RWPE1 (cell line): ENCODE data around the gene PTK6.
"Not testable (repeated sequence)": the region's sequence is repeated elsewhere in the genome, so short reads cannot be mapped to it uniquely, and the experiment has no call there.

Source experiments
- CTCF ChIA-PET: fragments of 350-600 bp; sonication (Branson Sonifier 250); formaldehyde crosslinking; extraction: SDS; loops from one replicate; lab custom pipeline; 2021; lab: Yijun Ruan, JAX
- POLR2A ChIA-PET: fragments of 400-600 bp; formaldehyde crosslinking; extraction: SDS; loops from one replicate; lab custom pipeline; 2020; ENCODE audit warnings: antibody characterized with exemption; ENCODE audit not compliant: low non-redundant PET; lab: Yijun Ruan, JAX
- DNase-seq: peaks from one replicate; pipeline ENCODE4 v3.0.0; 2012; ENCODE audit warnings: low spot score
- H3K27ac ChIP-seq: fragments of 450-650 bp; 2 replicates; pipeline ENCODE4 v1.5.1; 2017
- TF ChIP-seq, protein P1 (sequence below): fragments of 450-650 bp; conservative IDR thresholded peaks from 2 replicates; pipeline ENCODE4 v1.5.1; 2017; ENCODE audit warnings: low read depth, mild to moderate bottlenecking

PTK6 gene

DNA sequence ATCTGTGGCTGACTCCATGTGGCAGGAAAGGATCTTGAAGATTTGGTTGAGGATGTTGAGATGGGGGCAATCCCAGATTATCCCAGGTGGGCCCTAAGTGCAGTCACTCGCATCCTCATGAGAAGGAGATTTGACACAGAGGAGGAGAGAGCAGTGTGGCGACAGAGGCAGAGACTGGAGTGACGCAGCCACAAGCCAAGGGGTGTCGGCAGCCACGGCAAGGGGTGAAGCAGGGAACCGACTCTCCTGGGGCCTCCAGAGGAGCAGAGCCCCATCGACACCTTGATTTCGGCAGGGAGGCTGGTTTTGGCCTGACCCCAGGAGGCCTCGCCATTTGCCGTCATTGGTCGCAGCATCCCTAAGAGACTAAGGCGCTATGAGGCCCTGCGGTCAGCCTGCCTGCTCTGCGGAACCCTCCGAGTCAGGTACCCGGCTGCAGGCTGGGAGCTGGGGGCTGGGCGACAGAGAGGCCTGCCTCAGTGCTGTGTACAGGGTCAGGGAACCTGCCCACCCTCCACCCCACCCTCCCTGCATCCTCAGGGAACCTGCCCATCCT is 50.8 kb downstream of the PTK6 start:
- ChIA-PET CTCF (no interaction called here), POLR2A (no interaction called here)
- DNase-seq = no peak

DNA sequence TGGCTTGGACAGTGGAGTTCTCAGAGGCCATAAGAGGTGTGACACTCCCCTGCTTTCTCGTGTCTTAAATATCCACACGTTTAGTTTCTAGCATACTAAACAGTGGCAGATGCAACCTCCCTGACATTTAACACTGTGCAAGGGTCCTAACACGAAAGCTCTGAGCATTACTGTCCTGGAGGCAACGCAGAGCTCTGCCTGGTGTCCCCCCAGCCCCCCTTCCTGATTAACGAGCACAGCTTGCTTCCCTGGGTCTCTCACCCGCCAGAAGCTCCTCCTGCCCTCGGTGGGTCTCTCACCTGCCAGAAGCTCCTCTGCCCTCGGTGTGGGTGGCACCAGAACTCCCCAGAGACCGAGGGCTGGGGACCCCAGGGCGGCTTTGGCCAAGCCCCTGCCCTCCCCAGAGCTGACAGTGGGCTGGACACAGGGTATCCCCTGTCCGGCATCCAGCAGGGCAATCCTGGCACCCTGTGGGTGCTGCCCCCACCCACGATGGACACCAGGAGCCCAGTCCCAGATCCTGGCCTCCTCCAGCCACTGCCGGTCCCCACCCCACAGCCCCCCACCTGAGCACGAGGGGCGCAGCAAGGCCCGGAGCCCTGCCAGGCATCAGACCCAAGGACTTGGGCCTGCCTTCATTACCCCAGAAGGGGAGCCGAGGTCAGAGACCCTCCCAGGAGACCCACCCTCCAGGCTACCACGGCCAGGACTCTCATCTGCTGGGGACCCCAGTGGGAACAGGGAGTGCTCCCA is 52.3 kb downstream of the PTK6 start:
- CTCF ChIA-PET = interaction anchor here (1.0 to 2.2 kb wide), 3 partner anchors 11 to 175 kb away, joined by 3 to 11 read pairs (median 8); no protein-coding TSS in a partner anchor
- TF ChIP-seq, protein P1, sequence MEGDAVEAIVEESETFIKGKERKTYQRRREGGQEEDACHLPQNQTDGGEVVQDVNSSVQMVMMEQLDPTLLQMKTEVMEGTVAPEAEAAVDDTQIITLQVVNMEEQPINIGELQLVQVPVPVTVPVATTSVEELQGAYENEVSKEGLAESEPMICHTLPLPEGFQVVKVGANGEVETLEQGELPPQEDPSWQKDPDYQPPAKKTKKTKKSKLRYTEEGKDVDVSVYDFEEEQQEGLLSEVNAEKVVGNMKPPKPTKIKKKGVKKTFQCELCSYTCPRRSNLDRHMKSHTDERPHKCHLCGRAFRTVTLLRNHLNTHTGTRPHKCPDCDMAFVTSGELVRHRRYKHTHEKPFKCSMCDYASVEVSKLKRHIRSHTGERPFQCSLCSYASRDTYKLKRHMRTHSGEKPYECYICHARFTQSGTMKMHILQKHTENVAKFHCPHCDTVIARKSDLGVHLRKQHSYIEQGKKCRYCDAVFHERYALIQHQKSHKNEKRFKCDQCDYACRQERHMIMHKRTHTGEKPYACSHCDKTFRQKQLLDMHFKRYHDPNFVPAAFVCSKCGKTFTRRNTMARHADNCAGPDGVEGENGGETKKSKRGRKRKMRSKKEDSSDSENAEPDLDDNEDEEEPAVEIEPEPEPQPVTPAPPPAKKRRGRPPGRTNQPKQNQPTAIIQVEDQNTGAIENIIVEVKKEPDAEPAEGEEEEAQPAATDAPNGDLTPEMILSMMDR = no peak

More for the DNA sequence above, 50.8 kb downstream of the PTK6 start:
- TF ChIP-seq, protein P1 = no peak
- H3K27ac ChIP-seq = no peak overlapping the region

DNA sequence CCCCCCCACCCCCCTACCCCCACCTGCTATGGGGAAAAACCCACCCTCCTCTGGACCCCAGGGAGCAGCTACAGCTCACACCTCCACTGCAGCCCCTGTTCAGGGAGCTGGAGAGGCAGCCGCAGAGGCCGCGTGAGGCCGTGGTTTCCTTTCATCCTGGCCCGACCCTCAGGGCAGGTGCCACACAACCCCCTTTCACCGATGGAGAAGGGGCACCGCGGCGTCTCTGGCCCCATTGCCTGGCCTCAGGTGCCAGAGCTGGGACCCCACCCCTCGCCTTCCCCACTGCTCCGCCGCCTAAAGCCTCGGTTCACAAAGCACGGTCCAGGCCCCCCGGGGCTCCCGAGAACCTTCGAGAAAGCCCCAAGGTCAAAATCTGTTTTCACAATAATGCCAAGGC is 52.9 kb downstream of the PTK6 start:
- no peak for DNase-seq
- TF ChIP-seq, protein P1 = no peak
- POLR2A ChIA-PET = interaction anchor here (0.7 kb wide), 1 partner anchor 368 kb away, joined by 3 read pairs; no protein-coding TSS in a partner anchor
- H3K27ac ChIP-seq = no peak overlapping the region
- CTCF ChIA-PET = interaction anchor here (0.6 to 2.2 kb wide), 6 partner anchors 12 to 185 kb away, joined by 3 to 11 read pairs (median 3); no protein-coding TSS in a partner anchor

More for the DNA sequence above, 52.3 kb downstream of the PTK6 start:
- H3K27ac ChIP-seq = no peak overlapping the region
- DNase-seq = no peak
- POLR2A ChIA-PET = no interaction called here

DNA sequence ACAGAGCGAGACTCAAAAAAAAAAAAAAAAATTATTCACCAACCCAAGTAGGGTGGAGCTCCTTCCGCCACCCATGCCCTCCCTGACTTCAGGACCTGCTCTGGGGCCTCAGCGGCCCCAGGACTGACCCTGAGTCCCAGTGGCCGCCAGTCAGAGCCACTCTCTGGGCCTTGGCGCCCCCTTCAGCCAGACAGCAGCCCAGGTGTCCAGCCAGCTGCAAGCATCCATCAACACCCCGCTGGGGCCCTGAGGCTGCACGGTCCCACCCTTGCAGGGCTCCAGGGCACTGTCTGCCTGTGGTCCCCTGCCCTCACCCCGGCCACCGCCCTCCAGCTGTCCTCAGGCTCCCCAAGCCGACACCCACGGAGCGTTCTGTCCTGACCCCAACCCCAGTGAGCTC is 53.3 kb downstream of the PTK6 start:
- TF ChIP-seq, protein P1 = no peak
- no peak for DNase-seq
- POLR2A ChIA-PET = interaction anchor here (0.6 to 0.7 kb wide), 2 partner anchors 42 to 367 kb away, joined by 3 to 6 read pairs; no protein-coding TSS in a partner anchor
- H3K27ac ChIP-seq = no peak overlapping the region
- CTCF ChIA-PET = interaction anchor here (0.6 to 2.2 kb wide), 7 partner anchors 12 to 1424 kb away, joined by 3 to 11 read pairs (median 3); no protein-coding TSS in a partner anchor

DNA sequence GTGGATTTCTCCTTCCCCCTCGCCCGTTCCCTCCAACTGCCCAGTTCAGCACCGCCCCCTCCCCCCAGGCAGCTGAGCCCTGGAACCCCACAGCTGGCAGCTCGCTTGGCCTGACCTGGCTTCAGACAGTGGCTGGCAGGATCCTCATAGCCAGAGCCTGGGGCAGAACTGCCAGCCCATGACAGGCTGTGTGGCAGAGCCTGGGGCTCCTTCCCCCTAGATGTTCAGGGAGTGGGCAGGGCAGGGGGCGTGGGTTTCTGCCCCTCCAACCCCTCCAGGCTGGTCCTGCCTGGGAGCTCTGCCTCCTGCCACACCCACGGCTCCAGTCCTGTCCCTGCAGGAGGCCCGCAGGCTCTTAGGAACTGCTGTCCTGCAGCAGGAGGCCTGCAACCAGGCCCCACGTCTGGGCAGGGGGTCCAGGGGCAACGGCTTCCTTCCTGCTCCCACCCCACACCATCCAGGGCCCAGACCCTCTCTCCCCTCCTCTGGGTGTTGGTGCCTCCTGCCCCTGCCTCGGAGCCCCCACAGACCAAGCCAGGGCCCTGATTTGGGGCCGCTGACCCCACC is 55.1 kb downstream of the PTK6 start:
- H3K27ac ChIP-seq = no peak overlapping the region
- CTCF ChIA-PET = interaction anchor here (0.5 to 1.4 kb wide), 4 partner anchors 14 to 83 kb away, joined by 3 to 4 read pairs (median 4); no protein-coding TSS in a partner anchor
- POLR2A ChIA-PET = no interaction called here
- DNase-seq = no peak
- TF ChIP-seq, protein P1 = no peak

DNA sequence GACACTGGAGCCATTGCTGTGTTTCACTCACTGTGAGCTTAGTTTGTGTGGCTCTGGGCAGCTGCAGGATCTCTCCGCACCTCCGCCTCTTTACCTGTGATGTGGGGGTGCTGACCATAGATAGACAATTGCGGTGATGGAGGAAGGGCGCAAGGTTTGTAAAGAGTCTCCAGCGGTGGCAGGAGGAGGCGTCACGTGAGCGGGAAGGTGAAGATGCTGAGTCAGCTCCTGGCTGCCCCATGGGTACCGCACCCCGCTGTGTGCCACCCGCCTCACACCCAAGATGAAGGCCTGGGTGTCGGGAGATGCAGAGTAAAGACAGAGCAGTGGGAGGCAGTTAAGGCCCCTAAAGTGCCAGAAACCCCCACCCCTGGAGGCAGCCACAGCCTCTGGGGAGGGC is 55.7 kb downstream of the PTK6 start:
- POLR2A ChIA-PET = interaction anchor here (0.6 kb wide), 1 partner anchor 293 kb away, joined by 3 read pairs; no protein-coding TSS in a partner anchor

DNA sequence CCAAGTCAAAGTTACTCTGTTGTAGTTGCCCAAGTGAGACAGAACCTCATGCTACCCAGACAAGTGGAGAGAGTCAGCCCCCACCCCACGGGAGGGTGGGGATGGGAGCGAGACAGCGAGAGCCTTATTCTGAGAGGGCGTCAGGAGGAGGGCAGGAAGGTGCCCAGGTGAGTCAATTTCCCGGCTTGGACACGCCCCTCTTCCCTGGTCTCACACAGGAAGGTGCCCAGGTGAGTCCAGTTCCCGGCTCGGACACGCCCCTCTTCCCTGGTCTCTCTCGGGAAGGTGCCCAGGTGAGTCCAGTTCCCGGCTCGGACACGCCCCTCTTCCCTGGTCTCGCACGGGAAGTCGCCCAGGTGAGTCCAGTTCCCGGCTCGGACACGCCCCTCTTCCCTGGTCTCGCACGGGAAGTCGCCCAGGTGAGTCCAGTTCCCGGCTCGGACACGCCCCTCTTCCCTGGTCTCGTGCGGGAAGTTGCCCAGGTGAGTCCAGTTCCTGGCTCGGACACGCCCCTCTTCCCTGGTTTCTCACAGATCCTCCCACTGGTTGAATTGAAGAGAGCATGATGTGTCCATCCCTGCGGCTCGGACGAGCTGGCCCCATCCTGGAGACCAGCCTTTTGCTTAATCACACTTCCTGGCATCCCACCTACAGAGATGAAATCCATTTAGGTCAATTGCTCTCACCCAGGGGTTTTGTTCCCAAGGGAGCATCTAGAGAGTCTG is 57.3 kb downstream of the PTK6 start:
- H3K27ac ChIP-seq, POLR2A ChIA-PET: not testable (repeated sequence)
- CTCF ChIA-PET = interaction anchor here (0.6 to 0.7 kb wide), 2 partner anchors 15 to 1124 kb away, joined by 3 read pairs; no protein-coding TSS in a partner anchor
- peak; percentile 74 for DNase-seq

More for the DNA sequence above, 55.7 kb downstream of the PTK6 start:
- TF ChIP-seq, protein P1 = no peak
- no peak for DNase-seq
- no peak overlapping the region for H3K27ac ChIP-seq
- CTCF ChIA-PET = interaction anchor here (0.6 to 1.4 kb wide), 3 partner anchors 14 to 39 kb away, joined by 3 to 8 read pairs (median 4); no protein-coding TSS in a partner anchor
